ENCODE measurements around the gene GRIK3.
A peak's percentile ranks its signal among the peaks of the same experiment; 100 is the strongest.
"Not testable (repeated sequence)": the region's sequence is repeated elsewhere in the genome, so short reads cannot be mapped to it uniquely, and the experiment has no call there.

Gene GRIK3

GRCh38 chr1:36941316-36941978 lies 92.9 kb downstream of the GRIK3 start:
- no peak for DNase-seq (ENCODE audit: low read depth in 2 of 2)

- no peak for DNase-seq (ENCODE audit: low read depth in 2 of 2)
These were observed 95.5 kb downstream of the GRIK3 start for GRCh38 chr1:36938819-36939218.

GRCh38 chr1:36937371-36937770 lies 96.9 kb downstream of the GRIK3 start:
- DNase-seq (ENCODE audit: low read depth in 2 of 2) = no peak

- DNase-seq (ENCODE audit: low read depth in 2 of 2) = no peak
These were observed 100.3 kb downstream of the GRIK3 start for GRCh38 chr1:36934061-36934460.

GRCh38 chr1:36927826-36928225 lies 106.5 kb downstream of the GRIK3 start:
- DNase-seq (ENCODE audit: low read depth in 2 of 2) = no peak

- DNase-seq (ENCODE audit: low read depth in 2 of 2) = no peak
These were observed 109.1 kb downstream of the GRIK3 start for GRCh38 chr1:36925251-36925650.

- DNase-seq (ENCODE audit: low read depth in 2 of 2) = peak; percentile 12 to 26
These were observed 110.0 kb downstream of the GRIK3 start for GRCh38 chr1:36924282-36924811.

- DNase-seq (ENCODE audit: low read depth in 2 of 2) = no peak
These were observed 111.5 kb downstream of the GRIK3 start for GRCh38 chr1:36922593-36923426.

- no peak for DNase-seq (ENCODE audit: low read depth in 2 of 2)
These were observed 112.2 kb downstream of the GRIK3 start for GRCh38 chr1:36922071-36922470.

GRCh38 chr1:36920801-36921405 lies 113.4 kb downstream of the GRIK3 start:
- no peak for DNase-seq (ENCODE audit: low read depth in 2 of 2)

- DNase-seq (ENCODE audit: low read depth in 2 of 2) = no peak
These were observed 113.9 kb downstream of the GRIK3 start for GRCh38 chr1:36920371-36920770.

GRCh38 chr1:36919491-36920145 lies 114.7 kb downstream of the GRIK3 start:
- DNase-seq (ENCODE audit: low read depth in 2 of 2) = no peak

- DNase-seq (ENCODE audit: low read depth in 2 of 2) = no peak
These were observed 115.7 kb downstream of the GRIK3 start for GRCh38 chr1:36918604-36919003.

GRCh38 chr1:36916542-36916941 lies 117.8 kb downstream of the GRIK3 start:
- DNase-seq (ENCODE audit: low read depth in 2 of 2) = not testable (repeated sequence)

GRCh38 chr1:36913484-36914060 lies 120.7 kb downstream of the GRIK3 start:
- DNase-seq (ENCODE audit: low read depth in 2 of 2) = no peak

- no peak for DNase-seq (ENCODE audit: low read depth in 2 of 2)
These were observed 121.3 kb downstream of the GRIK3 start for GRCh38 chr1:36913016-36913415.

GRCh38 chr1:36912365-36912865 lies 121.9 kb downstream of the GRIK3 start:
- DNase-seq (ENCODE audit: low read depth in 2 of 2) = no peak

- no peak for DNase-seq (ENCODE audit: low read depth in 2 of 2)
These were observed 122.6 kb downstream of the GRIK3 start for GRCh38 chr1:36911561-36912364.

- DNase-seq (ENCODE audit: low read depth in 2 of 2) = no peak
These were observed 123.3 kb downstream of the GRIK3 start for GRCh38 chr1:36910886-36911540.
